ELF-1 (cell line): ENCODE data around the gene ZNF691.
"Not testable (repeated sequence)": the region's sequence is repeated elsewhere in the genome, so short reads cannot be mapped to it uniquely, and the experiment has no call there.

Experiments
- DNase-seq: peaks from one replicate; pipeline ENCODE4 v3.0.0-alpha.2; 2016; ENCODE audit warnings: low read depth, low spot score

ZNF691 gene

GRCh38 chr1:42859366-42859765 lies 13.0 kb downstream of the ZNF691 start:
- DNase-seq: peak; percentile 24

- peak; percentile 13 for DNase-seq
These were observed 14.1 kb downstream of the ZNF691 start for GRCh38 chr1:42860339-42861013.

- DNase-seq: no peak
These were observed 14.6 kb downstream of the ZNF691 start for GRCh38 chr1:42861014-42861399.

GRCh38 chr1:42866549-42866948 lies 20.1 kb downstream of the ZNF691 start:
- no peak for DNase-seq

GRCh38 chr1:42868466-42868865 lies 22.1 kb downstream of the ZNF691 start:
- DNase-seq: not testable (repeated sequence)

GRCh38 chr1:42869254-42869653 lies 22.8 kb downstream of the ZNF691 start:
- not testable (repeated sequence) for DNase-seq

- DNase-seq: not testable (repeated sequence)
These were observed 23.3 kb downstream of the ZNF691 start for GRCh38 chr1:42869751-42870150.

- not testable (repeated sequence) for DNase-seq
These were observed 26.7 kb downstream of the ZNF691 start for GRCh38 chr1:42873108-42873507.

- no peak for DNase-seq
These were observed 27.3 kb downstream of the ZNF691 start for GRCh38 chr1:42873670-42874069.

- DNase-seq: no peak
These were observed 29.6 kb downstream of the ZNF691 start for GRCh38 chr1:42876009-42876408.

GRCh38 chr1:42877380-42877779 lies 31.0 kb downstream of the ZNF691 start:
- DNase-seq: no peak

GRCh38 chr1:42880384-42880783 lies 34.0 kb downstream of the ZNF691 start:
- no peak for DNase-seq

GRCh38 chr1:42886046-42886739 lies 39.8 kb downstream of the ZNF691 start:
- DNase-seq: no peak

- no peak for DNase-seq
These were observed 40.4 kb downstream of the ZNF691 start for GRCh38 chr1:42886800-42887199.

GRCh38 chr1:42887366-42887765 lies 41.0 kb downstream of the ZNF691 start:
- DNase-seq: no peak

- DNase-seq: peak; percentile 24
These were observed 41.7 kb downstream of the ZNF691 start for GRCh38 chr1:42888013-42888633.

GRCh38 chr1:42889264-42889663 lies 42.9 kb downstream of the ZNF691 start:
- no peak for DNase-seq

- no peak for DNase-seq
These were observed 45.2 kb downstream of the ZNF691 start for GRCh38 chr1:42891465-42892138.

GRCh38 chr1:42899960-42900359 lies 53.5 kb downstream of the ZNF691 start:
- not testable (repeated sequence) for DNase-seq
